ENCODE measurements around the gene POLR3H.
"Not testable (repeated sequence)": the region's sequence is repeated elsewhere in the genome, so short reads cannot be mapped to it uniquely, and the experiment has no call there.

POLR3H gene

DNA sequence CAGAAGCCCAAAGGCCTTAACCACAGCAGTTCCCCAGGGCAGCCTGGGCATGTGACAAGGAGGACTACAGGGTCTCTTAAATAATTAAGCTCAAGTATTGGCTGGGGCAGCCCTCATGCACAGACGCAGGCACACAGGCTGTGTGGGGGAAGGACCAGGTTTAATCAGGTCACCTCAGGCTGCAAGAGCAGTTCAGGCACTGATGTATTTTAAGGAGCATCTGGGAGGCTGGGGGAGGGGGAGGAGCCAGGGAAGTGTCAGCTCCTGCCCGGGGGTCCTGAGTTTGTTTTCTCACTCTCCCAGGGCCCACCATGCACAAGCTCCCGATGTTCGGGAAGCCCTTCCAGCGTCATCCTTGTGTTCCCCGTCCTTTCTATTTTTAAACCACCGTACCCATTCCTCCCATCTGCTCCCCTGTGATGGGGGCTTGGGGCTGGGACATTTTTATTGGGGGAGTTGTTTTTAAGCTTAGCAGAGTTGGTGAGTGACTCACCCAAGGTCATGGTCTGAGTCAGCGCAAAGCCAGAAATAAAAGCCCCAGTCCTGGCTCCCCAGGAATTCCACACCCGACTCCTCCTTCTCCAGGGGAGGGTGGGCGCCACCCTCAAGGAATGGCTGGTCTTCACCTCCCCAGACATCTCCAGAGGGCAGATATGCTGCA lies 18.9 kb upstream of the POLR3H start:
- DNase-seq, result no peak

DNA sequence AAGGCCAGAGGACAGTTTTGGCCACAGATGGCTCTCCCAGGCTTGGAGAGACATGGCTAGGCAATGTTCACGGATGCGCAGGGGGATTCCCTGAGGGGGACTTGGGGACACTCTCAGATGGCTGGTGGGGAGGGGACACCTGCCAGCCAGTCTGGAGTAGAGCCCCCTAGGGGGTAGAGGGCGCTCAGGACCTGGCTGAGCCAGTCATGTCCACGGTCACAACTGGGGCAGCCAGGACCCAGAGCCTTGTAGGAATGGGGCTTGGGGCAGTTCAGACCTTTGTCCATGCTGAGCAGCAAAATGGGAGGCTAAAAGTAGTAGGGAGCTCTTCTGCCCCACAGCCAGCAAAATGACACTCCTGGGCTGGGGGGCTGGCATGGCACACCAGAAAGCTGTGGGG lies 18.2 kb upstream of the POLR3H start:
- DNase-seq, result no peak

GRCh38 chr22:41561788-41562187 lies 17.5 kb upstream of the POLR3H start:
- no peak for DNase-seq

DNA sequence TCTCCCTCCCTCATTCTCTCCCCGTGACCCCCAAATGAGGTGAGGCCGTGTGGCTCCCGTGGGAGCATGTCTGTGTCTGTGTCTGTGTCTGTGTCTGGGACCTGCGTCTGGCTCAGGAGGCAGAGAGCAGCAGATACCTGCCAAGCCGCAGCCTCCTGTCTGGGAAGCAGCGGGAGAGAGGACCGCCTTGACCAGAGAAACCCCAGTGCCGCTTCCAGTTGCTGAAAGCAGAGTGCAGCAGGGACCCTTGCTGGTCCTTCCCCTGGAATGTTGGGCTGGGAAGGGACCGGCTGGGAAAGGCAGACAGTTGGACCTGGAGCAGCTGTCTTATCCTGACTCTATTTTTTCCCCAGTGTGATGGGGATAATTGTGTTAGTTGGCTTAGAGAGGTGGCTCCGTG lies 17.1 kb upstream of the POLR3H start:
- DNase-seq, result no peak

DNA sequence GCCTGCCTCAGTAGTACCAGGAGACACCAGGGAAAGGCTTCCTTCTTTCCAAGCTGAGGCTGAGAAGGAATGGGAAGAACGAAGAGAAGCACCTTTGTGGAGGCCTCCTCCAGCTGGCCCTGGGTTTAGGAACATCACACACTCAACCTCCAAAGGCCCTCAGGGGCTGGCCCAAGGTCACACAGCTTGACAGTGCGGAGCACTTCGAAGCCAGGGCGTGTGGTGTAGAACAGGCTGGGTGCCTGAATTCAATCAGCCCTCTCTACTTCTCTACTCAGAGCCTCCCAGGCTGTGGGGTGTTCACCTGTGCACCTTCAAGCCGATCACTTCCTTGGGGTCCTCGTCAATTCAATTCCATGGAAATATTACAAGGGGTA lies 15.8 kb upstream of the POLR3H start:
- DNase-seq, result no peak

- not testable (repeated sequence) for DNase-seq
Measured at GRCh38 chr22:41558241-41558630, 14.0 kb upstream of the POLR3H start.

DNA sequence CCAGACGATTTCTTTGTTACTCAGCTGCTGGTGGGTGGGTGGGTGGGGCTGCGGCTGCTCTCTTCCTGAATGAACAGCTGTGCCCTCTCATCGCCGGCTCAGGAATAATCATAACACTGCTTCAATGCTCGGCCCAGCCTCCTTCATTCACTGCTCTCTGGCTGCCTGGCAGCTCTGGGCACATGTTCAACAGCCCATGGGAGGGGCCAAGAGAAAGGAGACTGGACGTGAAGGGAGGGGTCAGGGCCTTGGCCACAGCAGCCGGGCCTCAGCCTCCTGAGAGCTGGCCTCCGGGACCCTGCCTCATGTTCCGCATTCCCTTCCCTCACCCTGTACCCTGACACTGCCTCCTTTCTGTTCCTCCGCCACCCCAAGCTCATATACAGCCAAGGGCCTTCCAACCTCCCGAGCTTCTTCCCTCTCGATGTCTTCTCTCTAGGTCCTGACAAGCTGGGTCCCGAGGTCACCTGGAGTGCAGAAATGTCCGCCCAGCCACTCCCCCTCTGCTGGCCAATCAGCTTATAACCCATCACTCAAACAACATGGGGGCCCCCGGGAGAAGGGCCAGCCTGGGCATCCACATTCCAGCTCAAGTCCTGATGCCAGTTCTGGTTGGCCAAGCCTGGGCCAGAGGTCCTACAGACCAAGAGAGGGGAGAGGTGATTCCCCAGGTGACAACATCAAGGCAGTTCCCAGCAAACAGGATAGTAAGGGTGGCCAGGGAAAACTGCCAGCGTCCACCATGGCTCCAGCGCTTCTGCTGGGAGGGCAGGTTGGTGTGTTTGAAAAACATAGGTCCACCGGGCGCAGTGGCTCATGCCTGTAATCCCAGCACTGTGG lies 13.4 kb upstream of the POLR3H start:
- no peak for DNase-seq

- no peak for DNase-seq
Measured at GRCh38 chr22:41556561-41556960, 12.3 kb upstream of the POLR3H start.

GRCh38 chr22:41555325-41555982 lies 11.2 kb upstream of the POLR3H start:
- no peak for DNase-seq

GRCh38 chr22:41551877-41552582 lies 7.8 kb upstream of the POLR3H start:
- no peak for DNase-seq

DNA sequence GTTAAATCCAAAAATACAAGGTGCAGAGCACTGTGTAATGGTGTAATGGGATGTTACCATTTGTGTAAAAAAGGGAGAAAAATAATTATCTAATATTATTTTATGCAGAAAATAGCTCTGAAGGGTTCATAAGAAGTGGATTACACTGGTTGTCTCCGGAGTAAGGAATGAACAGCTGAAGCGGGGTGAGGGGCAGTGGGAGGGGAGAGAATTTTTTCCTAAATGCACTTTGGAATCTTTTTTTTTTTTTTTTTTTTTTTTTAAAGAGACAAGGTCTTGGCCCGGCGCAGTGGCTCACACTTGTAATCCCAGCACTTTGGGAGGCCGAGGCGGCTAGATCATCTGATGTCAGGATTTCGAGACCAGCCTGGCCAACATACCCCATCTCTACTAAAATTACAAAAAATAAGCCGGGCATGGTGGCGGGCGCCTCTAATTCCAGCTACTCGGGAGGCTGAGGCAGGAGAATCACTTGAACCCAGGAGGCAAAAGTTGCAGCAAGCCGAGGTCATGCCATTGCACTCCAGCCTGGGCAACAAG lies 6.8 kb upstream of the POLR3H start:
- no peak for DNase-seq

- no peak for DNase-seq
Measured at GRCh38 chr22:41548830-41549211, 4.6 kb upstream of the POLR3H start.

GRCh38 chr22:41544671-41545476 lies 604 bp upstream of the POLR3H start:
- no peak for DNase-seq

DNA sequence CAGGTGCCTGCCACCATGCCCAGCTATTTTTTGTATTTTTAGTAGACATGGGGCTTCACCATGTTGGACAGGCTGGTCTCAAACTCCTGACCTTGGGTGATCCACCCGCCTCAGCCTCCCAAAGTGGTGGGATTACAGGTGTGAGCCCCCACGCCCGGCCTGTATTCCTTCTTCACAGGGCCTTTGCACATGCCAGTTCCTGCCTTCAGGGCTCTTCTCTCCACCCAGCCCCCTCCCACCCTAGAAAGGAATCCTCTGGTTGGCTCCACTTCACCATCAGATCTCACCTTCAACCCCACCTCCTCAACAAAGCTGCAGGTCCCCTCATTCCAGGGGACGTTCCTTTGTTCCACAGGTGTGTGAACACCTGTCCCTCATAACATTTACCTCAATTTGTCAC lies 2.0 kb downstream of the POLR3H start:
- no peak for DNase-seq

- no peak for DNase-seq
Measured at GRCh38 chr22:41541484-41541883, 2.8 kb downstream of the POLR3H start.

DNA sequence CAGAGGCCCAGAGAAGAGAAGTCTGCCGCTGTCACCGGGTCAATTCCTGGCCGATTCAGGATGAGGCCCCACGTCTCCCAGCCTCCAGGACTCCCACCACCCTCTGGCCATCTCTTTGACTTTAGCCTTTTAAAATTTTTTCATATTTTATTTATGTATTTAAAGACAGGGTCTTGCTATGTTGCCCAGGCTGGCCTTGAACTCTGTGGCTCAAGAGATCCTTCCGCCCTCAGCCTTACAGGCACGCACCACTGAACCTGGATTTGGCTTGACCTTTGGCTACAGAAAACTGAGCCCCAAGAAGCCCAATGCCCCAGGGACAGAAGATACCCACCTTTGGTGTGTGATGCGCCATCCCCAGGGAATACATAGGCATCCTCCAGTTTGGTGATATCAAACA lies 3.9 kb downstream of the POLR3H start:
- no peak for DNase-seq

DNA sequence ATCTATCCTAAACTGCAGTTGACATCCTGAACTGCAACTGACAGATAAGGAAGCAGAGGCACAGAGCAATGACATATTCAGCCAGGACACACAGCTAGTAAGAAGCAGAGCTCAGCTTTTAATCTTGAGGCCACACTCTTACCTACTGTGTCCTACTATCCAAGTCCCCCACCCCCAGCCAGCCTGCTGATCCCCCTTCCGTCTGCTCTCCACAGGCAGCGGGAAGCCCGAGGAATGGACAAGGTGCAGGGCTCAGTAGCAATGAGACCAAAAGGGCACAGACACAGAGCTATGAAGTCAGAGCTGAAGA lies 4.3 kb downstream of the POLR3H start:
- DNase-seq, result no peak

DNA sequence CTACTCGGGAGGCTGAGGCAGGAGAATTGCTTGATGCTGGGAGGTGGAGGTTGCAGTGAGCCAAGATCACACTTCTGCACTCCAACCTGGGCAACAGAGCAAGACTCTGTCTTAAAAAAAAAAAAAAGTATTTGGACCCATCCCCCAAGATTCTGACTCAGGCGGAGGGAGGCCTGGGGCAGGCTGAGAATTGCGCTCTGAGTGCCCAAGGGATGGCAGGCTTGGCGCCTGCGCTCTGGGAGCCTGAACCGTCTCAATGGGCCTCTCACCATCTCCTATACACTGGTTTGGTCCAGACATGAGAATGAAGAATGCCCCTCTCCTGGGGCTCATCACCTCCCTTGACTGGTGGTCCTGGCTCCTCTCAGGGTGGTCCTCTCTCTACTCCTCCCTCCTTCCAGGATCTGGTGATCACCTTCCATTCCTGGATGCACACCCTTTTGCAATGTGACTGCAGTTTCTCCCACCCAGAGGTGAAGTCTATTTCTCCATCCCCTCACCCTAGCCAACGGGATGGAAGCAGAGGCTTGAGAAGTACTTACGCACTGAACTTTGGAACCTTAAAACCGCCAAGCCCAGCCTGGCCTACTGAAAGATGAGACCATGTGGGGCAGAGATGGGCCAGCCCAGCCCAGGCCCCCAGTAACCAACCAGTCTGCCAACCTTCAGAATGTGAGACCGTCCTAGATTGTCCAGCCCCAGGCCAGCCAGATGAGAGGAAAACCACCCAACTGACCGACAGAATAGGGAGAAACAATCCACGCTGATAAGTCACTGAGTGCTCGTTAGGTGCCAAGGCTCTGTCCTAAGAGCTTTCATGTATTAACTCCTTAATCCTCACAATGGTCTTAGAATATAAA lies 4.9 kb downstream of the POLR3H start:
- DNase-seq, result no peak

DNA sequence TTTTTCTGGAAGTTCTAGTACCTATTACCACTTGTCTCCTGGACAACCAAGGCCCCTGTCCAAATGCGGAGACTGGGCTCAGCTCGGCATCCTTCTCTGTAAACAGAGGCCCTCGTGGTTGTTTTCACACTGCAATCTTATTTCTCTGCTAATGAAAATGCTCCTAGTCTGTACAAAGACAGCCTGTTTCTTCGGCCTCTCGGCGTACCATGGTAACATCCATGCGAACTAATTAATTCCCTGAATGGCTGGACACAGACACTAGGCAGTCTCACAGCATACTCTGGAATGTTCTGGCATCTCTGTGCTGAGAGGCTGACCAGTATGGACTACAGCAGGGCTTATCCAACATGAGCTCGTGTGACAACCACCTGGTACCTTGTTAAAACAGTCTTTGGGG lies 5.7 kb downstream of the POLR3H start:
- no peak for DNase-seq

GRCh38 chr22:41537203-41537602 lies 7.1 kb downstream of the POLR3H start:
- DNase-seq, result no peak

DNA sequence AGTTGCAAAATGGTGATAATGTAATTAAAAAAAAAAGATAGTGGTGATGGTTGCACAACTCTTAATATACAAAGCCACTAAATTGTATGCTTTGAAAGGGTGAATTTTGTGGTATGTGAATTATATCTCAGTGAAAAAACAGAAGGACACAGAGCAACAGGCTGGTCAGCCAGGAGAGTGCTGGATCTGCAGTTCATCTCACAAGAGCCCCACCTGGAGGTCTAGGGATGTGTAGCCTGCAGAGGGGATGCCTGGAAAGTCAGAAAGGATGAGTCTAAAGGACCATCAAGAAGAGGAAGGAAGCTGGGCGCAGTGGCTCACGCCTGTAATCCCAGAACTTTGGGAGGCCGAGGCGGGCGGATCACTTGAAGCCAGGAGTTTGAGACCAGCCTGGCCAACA lies 9.0 kb downstream of the POLR3H start:
- DNase-seq, result no peak

- DNase-seq, result no peak
Measured at GRCh38 chr22:41534219-41534618, 10.1 kb downstream of the POLR3H start.

Data from activated CD4-positive, alpha-beta T cell treated with anti-CD3 and anti-CD28 coated beads, Interleukin-2, amount 50 U/mL, for 4 hours (primary cell).